Activated CD4-positive, alpha-beta T cell treated with anti-CD3 and anti-CD28 coated beads for 48 hours (primary cell): ENCODE results near the gene CCDC192.
"Not testable (repeated sequence)": the region's sequence is repeated elsewhere in the genome, so short reads cannot be mapped to it uniquely, and the experiment has no call there.

Source experiments
- DNase-seq: peaks from one replicate; pipeline ENCODE4 v3.0.0-alpha.2; 2020

Gene CCDC192

DNA sequence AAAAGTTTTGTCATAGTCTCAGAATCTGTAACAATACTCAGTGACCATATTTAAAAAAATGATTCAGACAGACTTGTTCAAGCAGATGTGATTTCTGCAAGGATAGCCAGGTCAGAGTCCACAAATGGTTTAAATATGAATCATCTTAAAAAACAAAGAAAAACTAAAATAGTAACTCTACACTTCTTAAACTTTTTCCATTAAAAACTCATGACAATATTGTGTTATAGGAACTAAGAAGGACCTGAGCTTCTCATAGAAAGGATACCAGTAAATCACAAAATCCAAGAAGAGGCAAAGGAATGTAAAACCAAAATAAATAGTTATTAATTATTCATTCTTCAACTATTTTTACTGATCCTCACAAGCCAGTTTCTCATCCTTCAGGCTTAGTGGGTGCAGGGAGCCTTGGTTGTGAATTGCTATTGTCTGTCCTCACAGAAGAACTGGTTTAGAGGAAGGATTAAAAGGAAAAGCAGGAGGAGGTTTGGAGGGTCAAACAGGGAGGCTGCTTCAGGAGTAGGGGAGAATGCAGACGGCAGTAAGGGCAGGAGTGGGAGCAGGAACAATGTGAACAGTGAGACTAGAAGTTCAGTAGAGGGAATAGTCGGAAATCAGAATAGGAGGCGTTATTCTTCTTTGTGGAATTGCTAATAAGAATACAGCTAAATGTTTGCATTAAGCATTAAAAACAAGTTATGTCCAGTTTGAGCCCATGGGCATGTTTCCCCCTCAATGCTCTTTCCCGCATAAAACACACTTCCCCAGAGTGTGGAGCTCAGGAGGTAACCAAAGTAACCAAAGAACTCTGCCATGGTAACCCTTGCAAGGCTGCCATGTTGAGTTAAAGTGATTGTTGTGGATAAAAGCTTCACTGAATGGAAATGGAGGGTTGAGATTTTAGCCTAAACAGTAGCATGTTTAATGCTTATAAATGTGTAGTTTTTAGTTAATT is 110.7 kb downstream of the CCDC192 start:
- no peak for DNase-seq

GRCh38 chr5:127814588-127814973 is 111.4 kb downstream of the CCDC192 start:
- no peak for DNase-seq

DNA sequence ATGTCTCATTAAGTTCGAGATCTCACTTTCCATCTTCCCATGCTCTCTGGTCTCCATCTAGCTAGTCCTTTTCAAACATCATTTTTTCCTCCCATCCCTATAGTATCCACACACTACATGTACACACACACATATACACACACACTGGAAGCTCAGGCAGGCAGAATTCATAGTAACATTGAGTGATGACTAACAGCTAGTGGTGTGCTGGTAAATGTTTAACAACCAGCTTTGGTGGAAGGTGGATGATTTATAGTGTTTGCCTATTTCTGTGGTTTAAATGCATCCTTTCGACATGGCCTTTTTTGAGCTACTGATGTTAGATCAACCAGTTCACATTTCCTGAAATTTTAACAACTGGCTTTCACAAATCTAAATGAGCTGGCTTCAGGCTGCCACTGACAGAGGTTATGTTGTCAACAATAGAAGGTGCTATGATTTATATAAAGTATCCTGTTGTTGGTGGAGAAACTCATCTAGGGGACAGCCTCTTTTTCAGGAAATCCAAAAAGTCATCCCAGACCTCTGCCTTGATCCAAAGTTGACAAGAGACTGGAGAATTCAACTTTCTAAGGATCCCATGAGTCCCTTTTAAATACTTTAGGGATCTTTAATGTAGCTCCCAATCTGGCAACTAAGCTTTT is 117.8 kb downstream of the CCDC192 start:
- DNase-seq, result no peak

GRCh38 chr5:127821896-127822295 is 118.7 kb downstream of the CCDC192 start:
- no peak for DNase-seq

- DNase-seq, result no peak
Observed at GRCh38 chr5:127824126-127824525, 120.9 kb downstream of the CCDC192 start.

- no peak for DNase-seq
Observed at GRCh38 chr5:127826011-127826410, 122.8 kb downstream of the CCDC192 start.

DNA sequence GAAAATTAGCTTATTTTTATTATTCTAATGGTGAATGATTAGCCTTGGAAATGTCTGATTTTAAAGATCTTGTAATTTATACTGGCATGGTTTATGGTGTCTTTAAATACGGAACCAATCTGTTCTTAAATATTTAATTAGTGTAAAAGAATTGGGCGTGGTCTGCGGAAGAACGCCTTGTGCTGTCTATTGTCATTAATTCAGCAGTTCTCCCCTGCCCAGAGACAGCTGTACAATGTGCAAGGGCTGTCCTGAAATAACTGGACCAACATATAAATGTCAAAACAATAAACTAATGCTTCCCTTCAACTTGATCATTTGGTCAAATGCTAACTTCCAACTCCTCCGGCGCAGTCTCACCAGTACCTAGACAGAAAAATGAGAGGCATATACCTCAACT is 124.3 kb downstream of the CCDC192 start:
- DNase-seq, result no peak

- no peak for DNase-seq
Observed at GRCh38 chr5:127830157-127830556, 127.0 kb downstream of the CCDC192 start.

DNA sequence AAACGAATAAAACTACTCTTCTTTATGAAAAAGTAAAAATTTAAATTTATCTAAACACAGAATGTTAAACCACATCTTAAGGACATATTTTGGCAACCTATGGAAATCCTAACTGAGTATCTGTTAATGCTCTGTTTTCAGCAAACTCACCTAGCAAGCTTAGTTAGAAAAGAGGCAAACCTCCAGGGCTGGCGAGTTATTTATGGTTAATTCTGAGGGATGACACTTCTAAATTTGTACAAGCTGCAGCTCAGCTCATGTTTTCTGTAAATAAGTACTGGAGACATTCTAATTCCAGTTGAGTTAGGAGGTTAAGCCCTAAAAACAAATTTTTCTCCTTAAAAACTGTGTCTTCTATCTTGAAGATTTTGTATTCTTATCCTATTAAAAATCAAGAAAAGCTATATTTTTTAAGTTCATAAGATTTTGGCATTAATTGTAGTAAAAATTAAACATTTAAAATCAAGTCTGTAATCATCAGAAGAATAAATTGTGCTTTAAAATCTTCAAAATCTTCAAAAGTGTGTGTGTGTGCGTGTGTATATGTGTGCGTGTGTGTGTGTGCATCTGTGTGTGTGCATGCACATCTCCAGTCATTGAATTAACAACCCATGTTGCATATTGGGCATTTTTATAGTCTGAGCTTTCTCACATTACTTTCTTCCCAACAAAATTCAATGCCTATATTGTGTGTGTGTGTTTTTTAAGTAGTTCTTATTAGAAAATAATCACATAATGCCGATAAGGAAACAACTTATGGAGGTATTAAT is 127.8 kb downstream of the CCDC192 start:
- no peak for DNase-seq

DNA sequence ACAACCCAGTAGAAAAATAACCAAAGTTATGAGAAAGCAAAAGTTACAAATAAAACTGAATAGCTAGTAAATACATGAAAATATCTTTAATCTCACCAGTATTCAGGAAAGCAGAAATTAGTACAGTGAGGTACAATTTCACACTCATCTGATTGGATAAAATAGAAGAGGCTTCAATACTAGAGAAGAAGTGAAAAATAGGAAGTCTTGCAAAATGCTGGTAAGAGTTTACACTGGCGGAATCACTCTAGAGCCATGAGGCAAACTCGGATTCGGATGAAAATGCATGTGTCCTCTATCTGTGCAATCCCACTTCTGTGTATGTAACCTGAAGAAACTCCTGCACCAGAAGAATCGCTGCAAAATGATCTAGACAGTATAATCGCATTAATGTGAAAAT is 128.9 kb downstream of the CCDC192 start:
- DNase-seq, result no peak

GRCh38 chr5:127834094-127834531 is 130.9 kb downstream of the CCDC192 start:
- no peak for DNase-seq

- DNase-seq, result no peak
Observed at GRCh38 chr5:127834554-127834953, 131.4 kb downstream of the CCDC192 start.

- peak; percentile 4 for DNase-seq
Observed at GRCh38 chr5:127838661-127839060, 135.5 kb downstream of the CCDC192 start.

- no peak for DNase-seq
Observed at GRCh38 chr5:127839072-127839471, 135.9 kb downstream of the CCDC192 start.

DNA sequence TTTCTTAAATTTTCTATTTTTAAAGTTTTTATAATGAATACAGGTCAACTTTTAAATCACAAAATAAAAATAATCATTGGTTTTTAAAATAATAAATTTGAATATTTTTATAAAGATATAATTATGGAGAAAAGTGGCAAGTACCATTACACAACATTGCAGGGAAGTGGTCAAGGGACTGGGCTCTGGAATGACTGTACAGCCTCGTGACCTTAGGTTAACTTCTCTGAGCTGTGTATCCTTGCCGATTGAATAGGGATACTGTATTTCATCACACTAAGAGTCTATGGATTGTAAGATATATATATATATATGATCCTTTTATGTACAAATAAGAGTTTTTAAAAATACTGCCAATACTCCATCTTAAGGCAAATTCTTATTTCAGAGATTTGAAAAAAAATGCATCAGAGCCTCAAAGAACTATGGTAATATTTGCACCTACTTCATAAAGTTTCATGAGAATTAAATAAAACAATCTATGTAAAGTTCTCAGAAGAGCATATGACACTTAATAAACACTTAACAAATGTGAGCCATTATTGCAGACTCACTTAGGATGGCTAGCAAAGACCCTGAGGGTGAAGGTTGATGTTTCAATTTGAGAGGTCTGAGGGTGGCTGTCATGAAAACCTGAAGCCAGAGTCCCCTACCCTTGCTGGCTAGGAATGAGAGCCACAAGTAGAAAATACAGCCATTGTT is 136.5 kb downstream of the CCDC192 start:
- no peak for DNase-seq

DNA sequence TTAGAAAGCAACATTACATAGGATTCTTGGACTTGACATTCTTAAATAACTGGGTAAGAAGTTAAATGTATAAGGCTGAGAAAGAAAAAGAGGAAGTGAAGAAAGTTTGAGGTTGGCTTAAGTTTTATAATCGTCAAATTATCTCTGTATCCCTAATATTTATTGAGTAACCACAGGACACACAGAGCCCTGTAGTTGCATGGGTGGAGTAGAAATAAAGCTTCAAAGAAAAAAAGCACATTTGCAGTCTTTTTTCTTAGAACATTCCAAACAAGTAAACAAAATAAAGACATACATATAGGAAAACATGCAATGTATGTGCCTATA is 137.0 kb downstream of the CCDC192 start:
- no peak for DNase-seq

DNA sequence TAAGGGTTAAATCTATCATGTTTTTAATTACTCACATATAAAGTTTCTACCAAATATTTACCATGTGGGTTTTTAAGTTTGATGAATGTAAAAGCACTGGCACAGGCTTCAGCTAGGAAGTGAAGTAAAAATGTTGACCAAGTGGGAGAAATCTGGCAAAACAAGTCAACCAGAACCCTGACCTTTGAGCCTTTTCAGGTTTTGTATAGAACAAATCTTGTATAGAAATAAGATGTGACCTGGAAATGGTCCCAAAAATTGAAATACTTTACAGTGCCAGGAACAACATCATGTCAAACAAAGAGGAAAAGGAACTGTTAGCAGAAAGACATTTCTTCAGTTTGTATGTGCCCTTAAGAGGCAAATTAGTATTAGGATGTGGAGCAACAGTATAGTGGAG is 137.6 kb downstream of the CCDC192 start:
- DNase-seq, result no peak

DNA sequence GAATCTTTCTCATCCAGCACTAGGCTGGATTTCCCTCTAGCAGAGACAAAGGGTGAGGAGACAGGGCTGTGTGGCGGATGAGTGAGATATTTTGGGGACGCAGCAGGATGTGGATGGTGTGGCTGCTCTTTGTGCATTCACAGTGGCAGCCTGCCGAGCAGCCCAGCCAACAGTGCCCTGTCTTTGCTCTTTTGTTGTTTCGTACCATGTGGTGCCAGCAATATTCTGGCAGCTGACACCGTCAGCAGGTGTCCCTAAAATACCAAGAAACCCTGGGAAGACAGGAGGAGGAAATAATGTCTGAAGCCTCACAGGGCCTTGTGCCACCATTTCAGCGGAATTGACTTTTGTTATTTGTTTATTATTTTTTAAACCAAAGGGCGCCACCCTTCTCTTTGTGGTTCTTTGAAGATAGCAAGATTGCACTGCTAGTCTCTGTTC is 141.4 kb downstream of the CCDC192 start:
- no peak for DNase-seq

DNA sequence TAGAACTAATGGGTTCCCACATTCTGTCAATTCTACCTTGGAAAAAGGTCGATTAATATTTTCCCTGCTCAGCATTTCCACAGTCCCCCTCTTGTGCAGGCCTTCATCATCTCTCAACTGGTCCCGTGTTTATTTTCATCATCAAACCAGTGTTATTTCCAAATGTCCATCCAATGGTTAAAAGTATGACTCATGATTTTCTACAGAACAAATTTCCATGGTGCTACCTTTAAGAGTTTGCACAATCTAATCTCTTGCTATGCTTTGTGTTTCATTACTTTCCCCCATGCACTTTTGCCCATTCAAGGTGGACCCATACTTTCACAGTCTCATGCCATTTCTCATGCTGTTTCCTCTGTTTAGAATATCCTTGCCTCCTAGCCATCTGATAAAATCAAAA is 143.7 kb downstream of the CCDC192 start:
- DNase-seq, result no peak

- DNase-seq, result not testable (repeated sequence)
Observed at GRCh38 chr5:127847641-127848040, 144.4 kb downstream of the CCDC192 start.

- no peak for DNase-seq
Observed at GRCh38 chr5:127848098-127848497, 144.9 kb downstream of the CCDC192 start.

DNA sequence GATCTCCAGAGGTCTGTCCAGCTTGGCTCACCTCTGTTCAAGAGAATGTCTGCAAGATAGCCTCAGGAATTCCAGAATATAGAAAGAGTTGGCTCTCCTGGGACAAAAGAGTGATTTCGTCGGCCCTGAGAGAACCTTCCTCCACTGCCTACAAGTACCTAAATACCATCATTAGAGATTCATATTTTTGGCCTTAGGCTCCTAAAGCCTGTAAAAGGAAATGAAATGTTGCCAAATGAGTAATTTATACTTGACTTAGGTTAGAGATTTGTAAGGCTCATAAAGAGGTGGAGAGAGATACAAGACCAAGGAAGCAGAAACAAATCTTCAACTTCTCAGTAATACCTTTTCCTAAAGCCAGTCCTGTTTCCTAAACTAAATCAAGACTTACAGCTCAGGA is 146.2 kb downstream of the CCDC192 start:
- no peak for DNase-seq

DNA sequence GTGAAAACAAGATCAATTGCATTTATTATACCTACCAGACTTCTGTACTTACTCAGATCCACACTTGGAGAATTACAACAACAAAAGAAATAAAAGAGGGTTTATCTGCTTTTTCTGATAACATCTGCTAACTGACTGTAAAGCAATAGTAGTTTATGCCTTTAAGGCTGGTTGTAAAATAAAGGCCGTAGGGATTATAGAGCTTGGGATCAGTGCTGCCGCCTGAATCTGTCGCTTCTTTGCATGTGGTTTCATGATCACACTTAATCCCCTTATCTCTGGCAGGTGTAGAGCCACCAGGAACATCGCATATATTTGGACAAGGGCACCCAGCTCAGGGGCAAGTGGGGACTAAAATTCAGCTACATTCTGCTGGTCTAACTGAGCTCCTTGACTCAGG is 146.7 kb downstream of the CCDC192 start:
- DNase-seq, result no peak
